Vagina (tissue), 2 donors: Measurements from ENCODE around the gene TPST2.

Experiments
- POLR2A ChIP-seq, 2 donors: fragments of 450-650 bp; IDR thresholded peaks; one replicate each; pipeline ENCODE4 v1.6.1; 2017; ENCODE audit warnings: antibody characterized with exemption in 2 of 2, mild to moderate bottlenecking in 2 of 2, moderate library complexity in 2 of 2
- TF ChIP-seq, protein P1 (sequence below), 3 experiments: fragments of 450-650 bp in 2 of 3; fragments of 200-600 bp in 1 of 3; sonication (generic) in 1 of 3; IDR thresholded peaks; one replicate each; pipeline ENCODE4 v1.5.1; 2017 to 2019; ENCODE audit warnings: antibody characterized with exemption in 3 of 3, mild to moderate bottlenecking in 2 of 3, moderate library complexity in 2 of 3

DNA sequence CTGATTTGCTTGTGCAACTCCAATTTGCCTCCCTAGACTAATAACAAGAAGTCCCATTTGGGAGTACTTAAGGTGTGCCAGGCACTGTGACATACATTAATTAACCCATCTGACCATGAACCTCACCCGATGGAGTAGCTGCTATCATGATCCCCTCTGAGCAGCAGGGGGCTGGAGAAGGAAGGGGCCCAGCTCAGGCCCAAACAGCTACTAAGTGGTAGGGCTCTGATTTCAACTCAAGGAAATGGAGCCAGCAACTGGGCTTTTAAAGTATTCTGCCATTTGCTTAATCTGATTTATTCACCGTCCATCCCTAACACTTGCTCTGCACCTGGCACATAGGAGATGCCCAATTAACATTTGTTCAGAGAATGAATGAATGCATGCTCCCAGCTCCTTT, 26.7 kb upstream of the TPST2 start:
- TF ChIP-seq, protein P1, sequence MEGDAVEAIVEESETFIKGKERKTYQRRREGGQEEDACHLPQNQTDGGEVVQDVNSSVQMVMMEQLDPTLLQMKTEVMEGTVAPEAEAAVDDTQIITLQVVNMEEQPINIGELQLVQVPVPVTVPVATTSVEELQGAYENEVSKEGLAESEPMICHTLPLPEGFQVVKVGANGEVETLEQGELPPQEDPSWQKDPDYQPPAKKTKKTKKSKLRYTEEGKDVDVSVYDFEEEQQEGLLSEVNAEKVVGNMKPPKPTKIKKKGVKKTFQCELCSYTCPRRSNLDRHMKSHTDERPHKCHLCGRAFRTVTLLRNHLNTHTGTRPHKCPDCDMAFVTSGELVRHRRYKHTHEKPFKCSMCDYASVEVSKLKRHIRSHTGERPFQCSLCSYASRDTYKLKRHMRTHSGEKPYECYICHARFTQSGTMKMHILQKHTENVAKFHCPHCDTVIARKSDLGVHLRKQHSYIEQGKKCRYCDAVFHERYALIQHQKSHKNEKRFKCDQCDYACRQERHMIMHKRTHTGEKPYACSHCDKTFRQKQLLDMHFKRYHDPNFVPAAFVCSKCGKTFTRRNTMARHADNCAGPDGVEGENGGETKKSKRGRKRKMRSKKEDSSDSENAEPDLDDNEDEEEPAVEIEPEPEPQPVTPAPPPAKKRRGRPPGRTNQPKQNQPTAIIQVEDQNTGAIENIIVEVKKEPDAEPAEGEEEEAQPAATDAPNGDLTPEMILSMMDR (IDR thresholded peaks at IDR 0.05) = no peak
- TF ChIP-seq POLR2A (IDR thresholded peaks at IDR 0.05) = no peak
